Aorta (tissue), 5 donors: ENCODE results near the gene ERMP1. TPM values are rescaled to one million over a fixed set of nuclear protein-coding genes. Genes with fewer than 3 reads are reported as not detected.
"Not testable (repeated sequence)": the region's sequence is repeated elsewhere in the genome, so short reads cannot be mapped to it uniquely, and the experiment has no call there.

Source experiments
- ATAC-seq: fragments of 200-7000 bp; cut with Tn5 transposase; one replicate; pipeline ENCODE4 v1.9.1; 2022; ENCODE audit warnings: moderate library complexity; ENCODE audit not compliant: low FRiP score
- DNase-seq, 2 donors: peaks; one replicate each; pipeline ENCODE4 v3.0.0-alpha.2; 2020
- H3K27ac ChIP-seq, 2 donors: one replicate each; pipeline ENCODE4 v1.5.1; 2013; ENCODE audit warnings: low read length in 2 of 2, mild to moderate bottlenecking in 2 of 2, moderate library complexity in 2 of 2, control low read depth in 1 of 2, inconsistent platforms in 1 of 2, low read depth in 1 of 2
- H3K27me3 ChIP-seq, 2 donors: one replicate each; pipeline ENCODE4 v1.6.1; 2013; ENCODE audit warnings: control low read depth in 1 of 2, low read length in 1 of 2, mild to moderate bottlenecking in 1 of 2, moderate library complexity in 1 of 2; ENCODE audit not compliant: insufficient read depth in 2 of 2, control insufficient read depth in 1 of 2
- H3K36me3 ChIP-seq, 2 donors: one replicate each; pipeline ENCODE4 v1.6.1; 2013; ENCODE audit warnings: control low read depth in 1 of 2, low read length in 1 of 2, mild to moderate bottlenecking in 1 of 2; ENCODE audit not compliant: insufficient read depth in 2 of 2, control insufficient read depth in 1 of 2
- H3K4me1 ChIP-seq, 2 donors: one replicate each; pipeline ENCODE4 v1.6.1; 2013; ENCODE audit warnings: low read length in 2 of 2, control low read depth in 1 of 2, mild to moderate bottlenecking in 1 of 2, moderate library complexity in 1 of 2; ENCODE audit not compliant: insufficient read depth in 2 of 2, control insufficient read depth in 1 of 2
- H3K4me3 ChIP-seq, 2 donors: one replicate each; pipeline ENCODE4 v1.5.1; 2013; ENCODE audit warnings: low read length in 2 of 2, control low read depth in 1 of 2, mild to moderate bottlenecking in 1 of 2
- H3K9me3 ChIP-seq: one replicate; pipeline ENCODE4 v1.6.1; 2013; ENCODE audit warnings: mild to moderate bottlenecking, low read length; ENCODE audit not compliant: control insufficient read depth
- WGBS, 2 donors: extraction: QIAGEN DNeasy Blood & Tissue Kit; methylation state at CpG; one replicate each; pipeline ENCODE4 v1.1.7; 2013; 5-methylcytosine and 5-hydroxymethylcytosine counted together
- intact Hi-C, 2 donors: fragments of 100-400 bp; cut with DNase I; formaldehyde crosslinking; loops; one replicate each; pipeline versions ENCODE4 v1.14.2 to v1.15.0; 2022
- long read RNA-seq, 2 donors: library from polyadenylated mRNA; unstranded; transcript quantifications; one replicate each; pipeline ENCODE4 v2.0.0, GENCODE V29; 2020 to 2021
- polyA plus RNA-seq, 2 donors: library from polyadenylated mRNA; stranded (reverse); fragments of 200-250 nt; gene quantifications; one replicate each; pipeline ENCODE4 v1.2.3, GENCODE V29; 2013
- total RNA-seq, 2 donors: library from RNA; stranded (reverse); fragmentation: NEBNext Ultra II Directional; extraction: Animal tissue kit (Norgen Biotek cat#: 25700); gene quantifications; one replicate each; pipeline ENCODE4 v1.2.1, GENCODE V29; 2021
- donor health status: healthy with polysubstance abuse.
- donor health status: Bipolar disorder and iron deficiency.
- donor health status: DM: no; HTN: no; CAD: no.
- donor health status: DM: no; HTN: no; CAD: no.
- donor health status: DM: yes; HTN: yes; CAD: no.

ERMP1 gene
- total RNA-seq = 10 to 100 TPM in 1 of 2 donors, 1 to 10 TPM in 1; 7.1 to 11.2 TPM
- 1 to 10 TPM; 2.5 to 4.0 TPM for polyA plus RNA-seq
- long read RNA-seq, donor 1, partial matches to known transcripts = 0 of 7 reads
- long read RNA-seq, donor 1, other reads (novel, unspliced or antisense) = 7 of 7 reads
- long read RNA-seq, donor 2, full-length matches to known transcripts = 2 of 9 reads
- long read RNA-seq, donor 2, partial matches to known transcripts = 1 of 9 reads
- long read RNA-seq, donor 2, other reads (novel, unspliced or antisense) = 6 of 9 reads

GRCh38 chr9:5832538-5833529, at the start of gene ERMP1:
TSS of gene ERMP1 (minus strand) at chr9:5833117. CDS start at chr9:5833027, 90 bp downstream.
- no peaks in the 10 kb centered on the region for H3K9me3 ChIP-seq
- peak; percentile 95 for ATAC-seq
- H3K27ac ChIP-seq = peak within 1 kb of the TSS in 1 of 2 donors; percentile 0
- no peaks in the 10 kb centered on the region for H3K27me3 ChIP-seq
- DNase-seq = peak; percentile 92 to 97
- H3K4me1 ChIP-seq = peaks cover 0 to 2% of the 10 kb centered on the region in 2 donors
- WGBS, 2 donors = 0% methylated on average over 44 to 95 of the region's 95 CpGs
- intact Hi-C loops = loop anchor here in 1 of 2 donors (5.0 kb wide), 1 partner anchor 174 kb away; a partner anchor contains a TSS
- H3K4me3 ChIP-seq = peak within 1 kb of the TSS; percentile 5 to 73
- H3K36me3 ChIP-seq = no peaks in the 10 kb centered on the region

GRCh38 chr9:5882244-5883012, 49.5 kb upstream of the ERMP1 start:
- not testable (repeated sequence) for ATAC-seq, H3K9me3 ChIP-seq, H3K4me3 ChIP-seq, DNase-seq, H3K27me3 ChIP-seq, H3K36me3 ChIP-seq, H3K4me1 ChIP-seq, H3K27ac ChIP-seq
- 95 to 98% methylated on average over 5 of the region's 5 CpGs for WGBS, 2 donors
- intact Hi-C loops = loop anchor here in 1 of 2 donors (10.0 kb wide), 1 partner anchor 422 kb away; no protein-coding TSS in a partner anchor

GRCh38 chr9:5879419-5880181, 46.7 kb upstream of the ERMP1 start:
- H3K36me3 ChIP-seq = peaks cover 0 to 1% of the 10 kb centered on the region in 2 donors
- no peak for ATAC-seq
- 85 to 88% methylated on average over 10 of the region's 10 CpGs for WGBS, 2 donors
- H3K4me3 ChIP-seq = no peak overlapping the region
- no peak overlapping the region for H3K27ac ChIP-seq
- H3K4me1 ChIP-seq = no peaks in the 10 kb centered on the region
- H3K27me3 ChIP-seq = no peaks in the 10 kb centered on the region
- no peaks in the 10 kb centered on the region for H3K9me3 ChIP-seq
- intact Hi-C loops = loop anchor here in 1 of 2 donors (10.0 kb wide), 1 partner anchor 425 kb away; no protein-coding TSS in a partner anchor
- no peak for DNase-seq

GRCh38 chr9:5876711-5877110, 43.8 kb upstream of the ERMP1 start:
- intact Hi-C loops = no loop called here
- 89 to 93% methylated on average over 7 of the region's 7 CpGs for WGBS, 2 donors

GRCh38 chr9:5876026-5876425, 43.1 kb upstream of the ERMP1 start:
- Histone ChIP-seq H3K27ac (no peak overlapping the region), H3K4me1 (no peaks in the 10 kb centered on the region), H3K27me3 (no peaks in the 10 kb centered on the region), H3K4me3 (no peak overlapping the region), H3K36me3 (peaks cover 0 to 1% of the 10 kb centered on the region in 2 donors), H3K9me3 (no peaks in the 10 kb centered on the region)
- DNase-seq (no peak), ATAC-seq (no peak)
- WGBS, 2 donors = 28 to 33% methylated on average over 1 of the region's 1 CpG
- intact Hi-C loops = no loop called here

More at GRCh38 chr9:5876711-5877110, 43.8 kb upstream of the ERMP1 start:
- DNase-seq = no peak
- no peak for ATAC-seq
- no peak overlapping the region for H3K4me3 ChIP-seq
- H3K9me3 ChIP-seq = no peaks in the 10 kb centered on the region
- H3K36me3 ChIP-seq = peaks cover 0 to 1% of the 10 kb centered on the region in 2 donors
- no peaks in the 10 kb centered on the region for H3K4me1 ChIP-seq
- H3K27me3 ChIP-seq = no peaks in the 10 kb centered on the region
- no peak overlapping the region for H3K27ac ChIP-seq

GRCh38 chr9:5874048-5874447, 41.1 kb upstream of the ERMP1 start:
- Histone ChIP-seq H3K36me3 (peaks cover 0 to 1% of the 10 kb centered on the region in 2 donors), H3K4me1 (no peaks in the 10 kb centered on the region), H3K27ac (no peak overlapping the region), H3K4me3 (no peak overlapping the region), H3K27me3 (no peaks in the 10 kb centered on the region), H3K9me3 (no peaks in the 10 kb centered on the region)
- no peak for ATAC-seq
- intact Hi-C loops = no loop called here
- 89 to 92% methylated on average over 2 of the region's 2 CpGs for WGBS, 2 donors
- no peak for DNase-seq

GRCh38 chr9:5873439-5873838, 40.5 kb upstream of the ERMP1 start:
- ATAC-seq = no peak
- intact Hi-C loops = no loop called here
- H3K36me3 ChIP-seq = peaks cover 0 to 1% of the 10 kb centered on the region in 2 donors
- no peak overlapping the region for H3K4me3 ChIP-seq
- H3K27me3 ChIP-seq = no peaks in the 10 kb centered on the region
- H3K9me3 ChIP-seq = no peaks in the 10 kb centered on the region
- H3K4me1 ChIP-seq = no peaks in the 10 kb centered on the region
- no peak overlapping the region for H3K27ac ChIP-seq
- WGBS, 2 donors = 97 to 98% methylated on average over 5 of the region's 5 CpGs
- DNase-seq = no peak
